GM10248 (cell line): ENCODE measurements around the gene TMEM63A.

Experiments used
- CTCF ChIA-PET: fragments of 300-600 bp; sonication (Branson Sonifier 250); formaldehyde crosslinking; extraction: SDS; loops from one replicate; lab custom pipeline; 2021; ENCODE audit warnings: antibody characterized with exemption; lab: Yijun Ruan, JAX
- POLR2A ChIA-PET: fragments of 350-650 bp; sonication (Branson Sonifier 250); formaldehyde crosslinking; extraction: SDS; loops from one replicate; lab custom pipeline; 2020; ENCODE audit warnings: antibody characterized with exemption; lab: Yijun Ruan, JAX
- DNase-seq: peaks from one replicate; pipeline ENCODE4 v3.0.0; 2012; ENCODE audit errors: extremely low spot score
- TF ChIP-seq, protein P1 (sequence below): IDR thresholded peaks from 2 replicates; pipeline ENCODE4 v1.5.1; 2012; ENCODE audit warnings: mild to moderate bottlenecking, low read depth; ENCODE audit errors: extremely low read depth, missing control alignments, control extremely low read depth

Gene TMEM63A

DNA sequence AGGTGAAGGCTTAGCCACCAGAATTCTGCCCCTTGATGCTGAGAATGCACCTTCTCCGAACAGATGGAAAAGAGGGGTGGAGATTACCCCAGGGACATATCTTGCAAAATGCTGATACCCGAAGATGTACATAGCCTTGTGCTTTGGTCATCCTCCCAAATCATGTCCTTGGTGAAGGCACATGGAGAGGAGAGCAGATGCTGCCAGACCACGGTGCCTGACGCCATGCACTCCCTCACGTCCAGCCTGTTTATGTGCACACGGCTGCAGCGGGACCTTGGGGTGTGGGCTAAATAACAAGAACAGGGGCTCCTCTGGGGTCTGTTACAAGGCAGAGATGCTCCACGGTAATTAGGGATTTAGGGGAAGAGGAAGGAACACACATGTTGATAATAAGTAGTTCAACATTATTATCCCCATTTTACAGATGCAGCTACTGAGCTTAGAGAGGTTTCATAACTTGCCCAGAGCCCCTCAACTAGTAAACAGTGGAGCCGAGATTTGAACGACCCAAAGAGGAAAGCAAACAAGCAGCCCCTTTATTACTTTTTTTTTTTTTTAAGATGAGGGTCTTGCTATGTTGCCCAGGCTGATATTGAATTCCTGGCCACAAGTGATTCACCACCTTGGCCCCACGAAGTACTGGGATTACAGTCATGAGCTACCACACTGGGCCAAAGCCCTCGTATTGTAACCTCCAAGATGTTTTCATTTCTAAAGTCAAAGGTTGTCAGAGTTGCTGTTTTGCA is 59.4 kb downstream of the TMEM63A start:
- TF ChIP-seq, protein P1, sequence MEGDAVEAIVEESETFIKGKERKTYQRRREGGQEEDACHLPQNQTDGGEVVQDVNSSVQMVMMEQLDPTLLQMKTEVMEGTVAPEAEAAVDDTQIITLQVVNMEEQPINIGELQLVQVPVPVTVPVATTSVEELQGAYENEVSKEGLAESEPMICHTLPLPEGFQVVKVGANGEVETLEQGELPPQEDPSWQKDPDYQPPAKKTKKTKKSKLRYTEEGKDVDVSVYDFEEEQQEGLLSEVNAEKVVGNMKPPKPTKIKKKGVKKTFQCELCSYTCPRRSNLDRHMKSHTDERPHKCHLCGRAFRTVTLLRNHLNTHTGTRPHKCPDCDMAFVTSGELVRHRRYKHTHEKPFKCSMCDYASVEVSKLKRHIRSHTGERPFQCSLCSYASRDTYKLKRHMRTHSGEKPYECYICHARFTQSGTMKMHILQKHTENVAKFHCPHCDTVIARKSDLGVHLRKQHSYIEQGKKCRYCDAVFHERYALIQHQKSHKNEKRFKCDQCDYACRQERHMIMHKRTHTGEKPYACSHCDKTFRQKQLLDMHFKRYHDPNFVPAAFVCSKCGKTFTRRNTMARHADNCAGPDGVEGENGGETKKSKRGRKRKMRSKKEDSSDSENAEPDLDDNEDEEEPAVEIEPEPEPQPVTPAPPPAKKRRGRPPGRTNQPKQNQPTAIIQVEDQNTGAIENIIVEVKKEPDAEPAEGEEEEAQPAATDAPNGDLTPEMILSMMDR, result no peak
- CTCF ChIA-PET, result interaction anchor here (1.1 kb wide), 1 partner anchor 54 kb away, joined by 3 read pairs; no protein-coding TSS in a partner anchor
- POLR2A ChIA-PET, result no interaction called here

DNA sequence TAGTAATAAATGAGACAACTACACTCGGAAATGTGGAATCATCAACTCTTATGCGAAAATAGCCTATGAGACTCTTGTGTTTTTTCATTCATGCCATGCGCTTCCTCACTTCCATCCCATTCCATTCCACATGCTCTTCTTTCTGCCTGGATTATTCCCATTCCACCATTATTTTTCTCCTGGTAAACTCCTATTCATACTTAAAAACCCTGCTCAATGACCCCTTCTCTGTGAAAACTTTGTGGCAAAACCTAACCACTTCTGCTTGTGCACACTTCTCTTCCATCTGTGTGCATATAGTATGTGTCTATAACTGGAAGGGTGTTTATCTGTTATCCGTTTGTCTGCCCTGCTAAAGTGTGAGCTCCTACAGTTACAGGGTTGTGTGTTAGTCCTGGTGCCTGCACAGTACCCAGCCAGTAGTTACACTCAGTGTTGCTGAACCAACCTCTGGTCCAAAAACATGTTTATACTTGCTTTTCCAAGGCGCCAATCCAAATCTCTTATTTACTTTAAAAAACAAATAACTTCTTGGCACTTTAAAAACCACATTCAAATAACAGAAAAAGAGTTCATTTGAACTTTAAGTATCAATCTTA is 61.6 kb downstream of the TMEM63A start:
- ChIA-PET CTCF (no interaction called here), POLR2A (no interaction called here)
- DNase-seq, result no peak

More for the DNA sequence above, 59.4 kb downstream of the TMEM63A start:
- no peak for DNase-seq

DNA sequence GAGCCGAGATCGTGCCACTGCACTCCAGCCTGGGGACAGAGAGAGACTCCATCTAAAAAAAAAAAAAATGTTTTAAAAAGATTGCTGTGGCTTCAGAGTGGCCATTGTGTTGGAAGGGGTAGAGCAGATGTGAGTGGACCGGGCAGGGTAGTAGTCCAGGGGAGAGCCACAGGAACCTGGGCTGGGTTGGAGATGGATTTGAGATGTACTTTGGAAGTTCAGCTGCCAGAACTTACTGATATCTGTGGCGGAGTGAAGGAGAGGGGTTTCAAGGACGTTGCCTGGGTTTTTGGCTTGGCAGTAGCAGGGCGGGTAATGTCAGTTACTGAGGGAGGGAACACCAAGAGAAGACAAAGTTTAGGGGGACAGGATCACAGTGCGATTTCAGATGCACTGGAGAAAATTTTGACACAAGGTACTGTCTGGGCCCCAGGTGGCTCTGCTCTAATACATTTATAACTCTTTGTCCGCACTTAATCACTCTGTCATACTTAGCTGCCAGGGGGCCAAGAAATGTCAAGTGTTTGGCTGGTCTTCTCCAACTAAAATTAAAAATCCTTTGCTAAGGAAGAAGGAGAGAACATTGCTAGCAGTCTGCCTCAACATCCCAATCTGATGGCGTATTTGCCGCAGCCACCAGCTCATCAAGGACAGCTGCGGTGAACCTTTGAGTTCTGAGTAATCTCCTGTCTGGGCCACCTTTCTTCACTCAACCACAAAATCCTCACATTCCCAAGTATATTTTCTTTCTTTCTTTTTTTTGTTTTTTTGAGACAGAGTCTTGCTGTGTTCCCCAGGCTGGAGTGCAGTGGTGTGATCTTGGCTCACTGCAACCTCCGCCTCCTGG is 62.6 kb downstream of the TMEM63A start:
- POLR2A ChIA-PET, result no interaction called here
- CTCF ChIA-PET, result no interaction called here
- no peak for DNase-seq
- TF ChIP-seq, protein P1, result no peak

More for the DNA sequence above, 61.6 kb downstream of the TMEM63A start:
- TF ChIP-seq, protein P1, result no peak

DNA sequence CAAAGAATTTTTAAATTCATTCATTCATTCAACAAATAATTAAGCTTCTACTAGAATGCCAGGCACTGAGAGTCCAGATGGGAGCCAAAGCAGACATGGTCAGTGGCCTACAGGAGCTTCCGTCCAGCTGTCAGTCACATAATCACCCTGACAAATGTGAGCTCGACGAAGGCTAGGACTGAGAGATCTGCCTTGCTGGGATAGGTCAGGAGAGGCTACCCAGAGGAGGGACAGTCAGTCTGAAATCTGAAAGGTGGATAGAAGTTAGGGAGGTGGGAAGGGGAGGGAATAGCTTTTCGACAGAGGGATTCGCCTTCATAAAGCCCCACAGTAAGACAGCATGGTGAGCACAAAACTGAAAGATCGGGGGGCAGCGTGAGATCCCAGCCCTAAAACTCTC is 64.0 kb downstream of the TMEM63A start:
- DNase-seq, result no peak

DNA sequence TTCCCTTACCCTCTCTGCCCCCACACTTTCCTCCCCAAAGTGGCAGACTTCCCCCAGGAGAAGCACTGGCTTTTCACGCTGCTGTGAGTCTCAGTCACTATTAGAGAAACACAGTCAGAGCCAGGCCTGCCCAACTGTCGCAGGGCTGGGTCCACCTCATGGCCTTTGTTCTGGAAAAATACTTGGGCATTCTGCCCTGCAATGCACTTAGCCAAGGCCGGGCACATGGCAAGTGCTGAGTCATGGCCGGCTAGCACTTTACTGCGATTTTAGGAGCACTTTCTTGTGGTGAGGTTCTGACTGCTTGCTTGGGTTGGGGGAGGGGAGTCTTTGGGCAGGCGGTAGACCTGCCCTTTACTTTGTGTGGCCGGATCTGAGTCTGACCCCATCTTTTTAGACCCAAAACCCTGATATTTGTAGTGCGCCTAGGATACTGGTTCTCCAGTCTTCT is 64.5 kb downstream of the TMEM63A start:
- TF ChIP-seq, protein P1, result no peak
- POLR2A ChIA-PET, result interaction anchor here (0.5 kb wide), 1 partner anchor 63 kb away, joined by 4 read pairs; no protein-coding TSS in a partner anchor
- CTCF ChIA-PET, result no interaction called here
- no peak for DNase-seq

More for the DNA sequence above, 64.0 kb downstream of the TMEM63A start:
- TF ChIP-seq, protein P1, result no peak
- ChIA-PET CTCF (interaction anchor here (1.0 kb wide), 1 partner anchor 41 kb away, joined by 5 read pairs; the partner anchor contains the start of gene SRP9), POLR2A (interaction anchor here (0.5 kb wide), 1 partner anchor 64 kb away, joined by 4 read pairs; no protein-coding TSS in a partner anchor)
